ENCODE data around the gene TRPC4. TPM values are rescaled to one million over a fixed set of nuclear protein-coding genes. Genes with fewer than 3 reads are reported as not detected.

Gene TRPC4
- total RNA-seq, 2 experiments from 2014 or later = not detected

DNA sequence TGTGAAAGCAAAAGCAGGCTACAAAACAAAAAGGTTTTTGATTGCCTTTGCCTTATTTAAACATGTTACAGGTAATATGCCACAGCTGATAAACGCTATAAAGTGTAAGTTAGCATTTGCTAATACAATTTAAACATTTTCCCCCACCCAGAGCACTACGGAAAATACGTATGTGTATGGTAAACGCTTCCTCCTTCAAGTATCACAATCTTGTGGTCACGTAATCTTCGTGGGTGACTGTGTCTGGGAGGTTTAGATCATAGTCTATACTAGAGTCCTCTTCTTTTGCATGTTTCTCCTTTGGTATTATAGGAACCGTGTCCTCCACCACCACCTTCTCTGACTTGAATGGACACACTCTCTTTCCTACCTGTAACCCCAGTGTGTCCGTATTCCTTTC lies 232.9 kb downstream of the TRPC4 start:
- H3K36me3 Mint-ChIP-seq = no peaks in the 10 kb centered on the region
- no peak overlapping the region for H3K27ac Mint-ChIP-seq
- no peak overlapping the region for H3K4me3 Mint-ChIP-seq
- no peaks in the 10 kb centered on the region for H3K9me3 Mint-ChIP-seq
- H3K27me3 Mint-ChIP-seq = no peaks in the 10 kb centered on the region
- no peak for DNase-seq
- H3K4me1 Mint-ChIP-seq = no peaks in the 10 kb centered on the region

DNA sequence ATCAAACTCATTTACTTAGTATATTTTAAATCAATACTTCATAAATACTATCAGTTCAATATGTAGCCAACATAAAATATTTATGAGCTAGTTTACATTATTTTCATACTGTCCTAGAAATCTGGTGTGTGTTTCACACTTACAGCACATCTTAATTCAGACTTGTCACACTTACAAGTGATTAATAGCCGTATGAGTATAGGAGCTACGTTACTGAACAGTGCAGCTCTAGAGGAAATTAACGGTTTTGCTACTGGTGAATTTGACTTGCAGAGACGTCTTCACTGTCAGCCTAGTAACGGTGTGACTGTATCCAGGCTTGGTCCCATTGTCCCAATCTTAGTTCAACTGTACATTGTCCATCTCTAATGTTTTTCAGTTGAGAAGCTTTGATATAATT lies 237.3 kb downstream of the TRPC4 start:
- no peaks in the 10 kb centered on the region for H3K36me3 Mint-ChIP-seq
- DNase-seq = no peak
- H3K27me3 Mint-ChIP-seq = no peaks in the 10 kb centered on the region
- no peaks in the 10 kb centered on the region for H3K9me3 Mint-ChIP-seq
- H3K27ac Mint-ChIP-seq = no peak overlapping the region
- no peak overlapping the region for H3K4me3 Mint-ChIP-seq
- no peaks in the 10 kb centered on the region for H3K4me1 Mint-ChIP-seq

DNA sequence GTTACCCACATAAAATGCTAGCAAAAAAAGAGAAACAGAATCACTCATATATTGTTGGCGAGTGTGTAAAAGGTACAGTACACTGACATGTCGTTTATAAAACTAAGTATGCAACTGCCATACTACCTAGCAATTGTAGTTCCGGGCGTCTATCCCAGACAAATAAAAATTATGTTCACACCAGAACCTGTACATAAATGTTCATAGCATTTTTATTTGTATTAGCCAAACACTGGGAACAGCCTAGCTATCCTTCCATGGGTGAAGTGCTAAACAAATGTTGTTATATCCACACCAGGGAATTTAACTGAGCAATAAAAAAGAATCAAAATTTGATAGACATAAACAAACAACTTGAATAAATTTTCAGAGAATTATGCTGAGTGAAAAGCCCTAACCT lies 242.1 kb downstream of the TRPC4 start:
- no peaks in the 10 kb centered on the region for H3K36me3 Mint-ChIP-seq
- no peaks in the 10 kb centered on the region for H3K27me3 Mint-ChIP-seq
- no peak for DNase-seq
- H3K9me3 Mint-ChIP-seq = no peaks in the 10 kb centered on the region
- no peak overlapping the region for H3K4me3 Mint-ChIP-seq
- H3K27ac Mint-ChIP-seq = no peak overlapping the region
- H3K4me1 Mint-ChIP-seq = no peaks in the 10 kb centered on the region

DNA sequence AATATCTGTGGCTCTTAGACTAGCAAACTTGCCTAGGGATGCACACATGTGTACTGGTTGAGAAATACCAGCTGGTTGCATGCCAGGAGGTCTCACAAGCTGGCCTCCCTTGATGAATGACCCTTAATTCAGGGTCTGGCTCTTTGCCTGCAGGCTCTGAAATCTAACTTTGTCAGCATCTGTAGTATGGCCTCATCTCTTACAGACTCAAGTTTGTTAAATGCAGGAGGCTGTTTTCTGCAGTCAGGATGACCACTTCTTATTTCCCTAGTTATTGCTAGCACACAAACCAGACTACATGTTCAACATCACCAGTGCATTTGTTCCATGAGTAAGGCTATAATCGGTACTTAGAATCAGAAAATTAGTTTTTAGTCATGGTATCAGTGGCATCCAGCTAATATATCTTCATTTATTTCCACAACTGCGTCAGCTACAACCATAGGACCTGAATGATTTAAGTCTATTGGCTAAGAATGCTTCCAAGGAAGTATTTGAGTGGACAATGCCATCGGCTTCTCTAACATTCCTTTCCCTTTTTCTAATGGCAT lies 247.7 kb downstream of the TRPC4 start:
- Mint-ChIP-seq H3K4me3 (no peak overlapping the region), H3K4me1 (no peaks in the 10 kb centered on the region), H3K9me3 (peaks cover 1% of the 10 kb centered on the region), H3K27ac (no peak overlapping the region), H3K27me3 (no peaks in the 10 kb centered on the region), H3K36me3 (no peaks in the 10 kb centered on the region)
- no peak for DNase-seq

DNA sequence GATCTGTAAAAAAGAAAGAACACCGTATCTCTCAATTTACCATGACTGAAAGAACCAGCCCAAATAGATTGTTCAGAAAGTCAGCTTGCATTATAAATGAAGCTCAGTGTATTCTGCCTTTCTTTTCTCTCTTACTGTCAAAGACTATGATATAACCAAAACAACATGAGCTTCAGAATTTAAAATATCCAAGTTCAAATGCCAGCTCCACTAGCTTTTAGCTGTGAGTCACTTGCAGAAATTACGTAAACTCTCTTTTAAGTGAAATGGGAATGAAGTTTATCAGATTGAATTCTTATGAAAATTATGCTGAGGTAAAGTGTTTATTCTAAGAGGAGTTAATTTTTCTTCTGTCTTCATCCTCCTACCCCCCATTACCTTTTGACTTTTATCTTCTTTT lies 251.0 kb downstream of the TRPC4 start:
- Mint-ChIP-seq H3K36me3 (no peaks in the 10 kb centered on the region), H3K4me3 (no peak overlapping the region), H3K4me1 (no peaks in the 10 kb centered on the region), H3K27ac (no peak overlapping the region), H3K9me3 (peaks cover 1% of the 10 kb centered on the region), H3K27me3 (no peaks in the 10 kb centered on the region)
- no peak for DNase-seq

DNA sequence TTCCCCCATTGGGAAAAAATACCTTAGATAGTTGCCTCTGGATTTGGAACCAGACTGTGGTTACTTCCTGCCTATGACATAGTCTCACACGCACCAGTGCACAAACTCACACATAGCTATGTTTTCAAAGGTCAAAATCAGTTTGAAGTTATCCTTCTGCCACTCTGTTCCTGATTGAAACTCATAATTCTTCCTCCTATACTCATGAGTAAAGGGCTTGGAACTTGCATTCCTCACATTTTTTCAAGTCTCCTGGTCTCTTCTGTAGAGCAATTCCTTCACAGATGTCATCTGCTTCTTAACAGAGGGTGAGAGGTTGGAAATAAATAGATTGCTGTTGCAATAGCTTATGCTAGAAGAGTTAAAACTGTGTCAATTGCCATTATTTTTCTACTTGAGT lies 252.4 kb downstream of the TRPC4 start:
- no peak for DNase-seq
- H3K9me3 Mint-ChIP-seq = peaks cover 1% of the 10 kb centered on the region
- H3K27ac Mint-ChIP-seq = no peak overlapping the region
- H3K36me3 Mint-ChIP-seq = no peaks in the 10 kb centered on the region
- no peak overlapping the region for H3K4me3 Mint-ChIP-seq
- no peaks in the 10 kb centered on the region for H3K27me3 Mint-ChIP-seq
- no peaks in the 10 kb centered on the region for H3K4me1 Mint-ChIP-seq

DNA sequence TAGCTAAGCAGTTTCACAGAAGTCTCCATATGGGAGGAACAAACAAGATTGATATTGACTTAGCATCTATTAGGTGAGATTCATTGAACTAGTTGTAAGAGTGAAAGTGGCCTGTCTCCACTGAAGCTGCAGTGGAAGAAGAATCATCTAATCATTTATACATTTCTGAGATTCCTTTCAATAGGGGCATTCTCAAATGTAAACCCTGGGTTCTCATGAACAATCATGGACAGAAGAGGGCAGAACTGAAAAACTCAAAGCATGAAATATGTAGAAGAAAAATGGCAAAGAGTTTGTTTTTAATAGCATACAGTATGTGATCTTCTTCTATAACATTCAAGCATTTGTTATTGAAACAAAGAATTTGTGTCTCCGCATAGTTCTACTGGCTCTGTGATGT lies 253.4 kb downstream of the TRPC4 start:
- Mint-ChIP-seq H3K4me1 (no peaks in the 10 kb centered on the region), H3K27ac (no peak overlapping the region)

DNA sequence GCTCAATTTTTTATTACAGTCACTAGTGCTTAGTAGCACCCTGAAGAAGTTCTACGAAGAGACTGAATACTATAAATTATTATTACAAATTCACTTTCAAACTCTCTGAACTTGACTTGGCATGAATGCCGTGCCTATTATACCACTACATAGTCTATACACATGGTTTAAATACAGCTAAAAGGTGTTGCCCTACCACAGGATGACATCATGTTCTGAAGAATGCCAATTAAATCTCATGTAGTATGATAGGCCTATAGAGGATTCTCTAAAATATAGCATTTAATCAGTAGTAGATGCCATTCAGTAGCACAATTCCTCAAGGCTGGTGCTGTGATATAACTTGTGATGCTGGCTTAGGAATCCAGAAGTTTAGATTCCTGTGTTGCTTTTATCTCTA lies 254.3 kb downstream of the TRPC4 start:
- no peaks in the 10 kb centered on the region for H3K36me3 Mint-ChIP-seq
- no peak overlapping the region for H3K4me3 Mint-ChIP-seq
- H3K27me3 Mint-ChIP-seq = no peaks in the 10 kb centered on the region
- no peak for DNase-seq
- no peaks in the 10 kb centered on the region for H3K4me1 Mint-ChIP-seq
- peaks cover 1% of the 10 kb centered on the region for H3K9me3 Mint-ChIP-seq
- no peak overlapping the region for H3K27ac Mint-ChIP-seq

More for the DNA sequence above, 253.4 kb downstream of the TRPC4 start:
- no peaks in the 10 kb centered on the region for H3K36me3 Mint-ChIP-seq
- H3K27me3 Mint-ChIP-seq = no peaks in the 10 kb centered on the region
- H3K9me3 Mint-ChIP-seq = peaks cover 1% of the 10 kb centered on the region
- H3K4me3 Mint-ChIP-seq = no peak overlapping the region
- no peak for DNase-seq

DNA sequence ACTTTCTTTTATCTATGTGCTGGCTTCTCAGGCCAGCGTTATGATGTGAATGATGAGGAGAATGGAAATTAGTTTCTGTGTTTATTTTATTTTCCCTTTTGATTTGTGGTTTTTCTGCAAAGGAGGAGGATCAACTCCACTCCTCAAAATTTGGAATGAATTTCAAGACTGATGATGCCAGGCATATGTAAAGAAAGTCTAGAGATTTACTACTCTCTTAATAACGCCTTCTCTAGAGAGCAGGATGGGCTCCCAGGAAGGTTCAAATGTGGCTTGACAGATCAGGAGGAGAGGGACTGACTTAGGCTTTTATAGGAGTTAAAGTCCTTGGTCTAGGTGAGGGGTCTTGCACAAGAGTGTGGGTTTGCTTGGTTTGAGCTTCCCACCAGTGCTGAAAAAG lies 255.9 kb downstream of the TRPC4 start:
- Mint-ChIP-seq H3K4me1 (no peaks in the 10 kb centered on the region), H3K4me3 (no peak overlapping the region), H3K9me3 (no peaks in the 10 kb centered on the region), H3K27ac (no peak overlapping the region), H3K27me3 (no peaks in the 10 kb centered on the region), H3K36me3 (no peaks in the 10 kb centered on the region)
- DNase-seq = no peak

DNA sequence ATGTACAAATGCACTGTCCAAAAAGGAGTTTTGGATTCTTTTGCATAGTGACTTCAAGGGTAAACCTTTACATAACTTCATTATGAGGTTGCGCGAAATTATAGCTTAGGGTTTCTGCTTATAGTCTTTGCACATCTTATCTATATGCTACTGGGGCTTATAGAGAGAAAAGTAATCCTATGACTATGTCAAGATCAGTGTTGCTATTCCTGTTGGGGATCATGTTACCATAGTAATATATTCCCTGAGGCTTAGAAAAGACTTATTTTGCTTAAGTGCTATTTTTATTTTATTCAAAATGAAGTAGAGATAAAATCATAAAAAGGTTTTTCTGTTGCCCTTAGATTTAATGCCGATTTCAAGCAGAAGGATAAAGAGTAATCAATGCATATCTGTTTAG lies 256.3 kb downstream of the TRPC4 start:
- no peaks in the 10 kb centered on the region for H3K36me3 Mint-ChIP-seq
- no peak overlapping the region for H3K4me3 Mint-ChIP-seq
- H3K4me1 Mint-ChIP-seq = no peaks in the 10 kb centered on the region
- no peaks in the 10 kb centered on the region for H3K9me3 Mint-ChIP-seq
- no peaks in the 10 kb centered on the region for H3K27me3 Mint-ChIP-seq
- no peak overlapping the region for H3K27ac Mint-ChIP-seq
- DNase-seq = no peak

DNA sequence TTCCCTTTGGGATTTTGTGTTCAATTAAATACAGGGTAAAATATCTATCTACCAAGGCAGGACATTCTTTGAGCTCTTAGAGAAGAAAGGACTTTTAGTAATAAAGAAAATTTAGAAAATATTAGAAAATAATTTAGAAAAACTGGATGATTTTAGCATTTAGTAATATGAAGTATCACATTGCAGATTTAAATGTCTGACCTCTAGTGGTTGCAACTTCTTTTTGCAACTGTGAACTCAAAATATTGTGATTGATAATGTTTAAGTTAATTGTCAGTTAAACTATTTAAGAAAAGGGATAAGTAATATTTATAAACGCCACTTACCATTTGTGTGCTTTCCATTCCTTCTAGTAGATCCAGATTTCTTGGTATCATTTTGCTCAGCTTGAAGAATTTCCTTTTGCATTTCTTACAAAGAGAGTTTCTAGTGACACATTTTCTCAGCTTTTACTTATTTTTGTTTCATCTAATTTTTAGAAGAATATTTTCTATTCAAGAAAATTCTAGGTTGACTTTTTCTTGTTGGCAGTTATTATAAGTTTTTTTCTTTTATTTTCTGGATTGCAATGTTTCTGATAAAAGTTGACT lies 260.7 kb downstream of the TRPC4 start:
- Mint-ChIP-seq H3K27ac (no peak overlapping the region), H3K4me3 (no peak overlapping the region), H3K27me3 (no peaks in the 10 kb centered on the region), H3K36me3 (no peaks in the 10 kb centered on the region), H3K9me3 (no peaks in the 10 kb centered on the region), H3K4me1 (no peaks in the 10 kb centered on the region)
- DNase-seq = no peak

DNA sequence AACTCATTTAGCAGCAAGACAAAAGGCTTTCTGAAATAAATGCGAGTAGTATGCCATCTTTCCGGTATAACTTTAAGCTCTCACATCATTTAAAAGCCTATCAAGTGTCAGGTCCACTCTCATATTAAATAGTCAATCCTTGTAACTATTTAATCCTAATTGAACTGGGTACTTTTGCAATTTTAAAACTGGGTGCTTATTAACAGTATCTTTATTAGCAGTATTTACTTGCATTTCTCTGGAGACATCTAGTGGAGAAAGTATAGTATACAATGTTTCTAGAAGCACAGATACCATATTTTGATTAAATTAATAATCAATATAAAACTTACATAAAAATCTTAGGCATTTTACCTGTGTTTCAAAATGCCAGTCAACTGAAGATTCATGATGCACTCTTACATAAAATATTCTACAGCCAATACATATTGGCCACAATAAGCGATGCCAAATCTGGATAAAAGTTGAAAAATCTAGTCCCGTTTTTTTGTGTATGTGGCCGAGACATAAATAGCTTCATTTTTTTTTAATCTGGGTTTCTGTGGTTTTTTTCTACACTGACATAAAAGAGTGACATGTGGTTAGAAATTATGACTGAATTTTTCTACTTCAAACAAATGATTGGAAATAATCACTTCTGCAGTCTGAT lies 266.7 kb downstream of the TRPC4 start:
- no peaks in the 10 kb centered on the region for H3K9me3 Mint-ChIP-seq
- no peaks in the 10 kb centered on the region for H3K27me3 Mint-ChIP-seq
- H3K4me3 Mint-ChIP-seq = no peak overlapping the region
- H3K4me1 Mint-ChIP-seq = no peaks in the 10 kb centered on the region
- DNase-seq = no peak
- H3K27ac Mint-ChIP-seq = no peak overlapping the region
- no peaks in the 10 kb centered on the region for H3K36me3 Mint-ChIP-seq

DNA sequence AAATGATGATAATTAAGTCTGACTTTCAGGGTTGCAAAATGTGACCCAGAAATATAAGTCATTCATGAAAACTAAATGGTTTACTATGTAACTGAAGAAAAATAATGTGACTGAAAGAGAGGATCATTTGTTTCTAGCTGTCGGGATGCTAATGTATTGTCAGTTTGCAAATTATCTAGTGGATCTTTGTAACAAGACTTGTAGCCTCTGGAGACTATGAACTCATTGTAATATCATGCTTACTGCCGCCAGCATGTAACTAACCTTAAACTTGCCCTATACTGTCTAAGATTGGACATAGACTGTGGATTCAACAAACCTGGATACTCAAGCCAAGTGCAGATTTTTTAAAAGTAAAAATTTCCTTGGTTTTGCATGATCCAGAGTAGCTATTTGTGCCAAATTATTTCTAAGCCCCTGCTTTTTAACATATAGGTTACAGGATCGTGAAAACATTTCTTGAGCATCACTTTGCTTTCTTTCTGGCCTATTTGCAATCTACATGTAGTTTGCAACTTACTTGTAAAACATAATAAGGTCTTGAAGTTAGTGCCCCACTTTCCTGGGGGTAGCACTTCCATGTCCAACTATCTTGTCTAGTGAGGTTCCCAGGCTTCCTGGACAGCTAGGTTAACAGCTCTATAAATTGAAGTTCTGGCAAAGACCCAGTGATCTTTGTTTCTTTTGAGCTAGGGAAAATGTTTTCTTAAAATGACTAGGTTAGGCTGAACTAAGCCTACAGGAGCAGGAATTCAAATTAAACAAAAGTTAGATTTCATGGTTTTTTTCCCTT lies 267.7 kb downstream of the TRPC4 start:
- no peak for DNase-seq
- Mint-ChIP-seq H3K9me3 (no peaks in the 10 kb centered on the region), H3K36me3 (no peaks in the 10 kb centered on the region), H3K4me3 (no peak overlapping the region), H3K4me1 (no peaks in the 10 kb centered on the region), H3K27me3 (no peaks in the 10 kb centered on the region), H3K27ac (no peak overlapping the region)

DNA sequence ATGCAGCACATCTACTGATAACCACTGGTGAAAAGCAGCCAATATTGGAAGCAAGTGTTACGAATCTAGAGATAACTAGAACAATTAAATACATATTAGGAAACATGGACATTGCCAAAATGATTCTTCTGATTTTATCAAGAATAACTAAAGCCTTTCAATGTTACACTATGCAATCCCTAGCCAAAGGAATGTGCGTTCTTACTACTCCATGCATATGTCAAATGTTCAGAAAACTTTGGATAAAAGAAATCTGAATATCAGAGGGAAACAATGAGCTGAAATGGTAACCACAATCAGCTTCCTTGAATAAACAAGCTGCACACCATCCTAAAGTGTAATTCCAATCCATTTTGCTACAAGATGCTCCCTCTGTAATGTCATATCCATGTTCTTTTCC lies 270.1 kb downstream of the TRPC4 start:
- Mint-ChIP-seq H3K36me3 (no peaks in the 10 kb centered on the region), H3K4me3 (no peak overlapping the region), H3K4me1 (no peaks in the 10 kb centered on the region), H3K27ac (no peak overlapping the region), H3K9me3 (no peaks in the 10 kb centered on the region), H3K27me3 (no peaks in the 10 kb centered on the region)
- DNase-seq = no peak

DNA sequence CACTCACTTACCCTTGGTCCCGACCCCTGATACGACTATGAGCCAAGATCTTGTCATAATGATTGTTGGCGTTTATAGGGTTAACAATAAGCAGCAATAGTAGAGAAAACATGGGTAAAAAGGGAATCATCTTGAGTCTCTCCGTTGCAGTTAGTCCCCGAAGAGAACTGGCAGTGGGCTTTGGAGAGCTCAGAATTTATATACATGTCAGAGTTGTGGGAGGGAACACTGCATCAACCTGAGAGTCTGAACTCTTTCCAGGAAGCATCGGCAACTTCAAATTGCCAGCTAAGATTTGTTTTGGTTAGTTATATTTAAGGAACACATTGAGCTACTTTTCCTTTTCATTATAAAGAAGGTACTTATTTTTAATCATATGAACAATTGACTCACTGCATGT lies 271.0 kb downstream of the TRPC4 start, which contains the start of gene POSTN:
Gene POSTN (minus strand): TSS at position 172 of the 400 bp plus-strand sequence. CDS start 42 bp downstream, at position 130.
- Mint-ChIP-seq H3K27ac (no peak within 1 kb of the TSS), H3K9me3 (no peaks in the 10 kb centered on the region), H3K27me3 (no peaks in the 10 kb centered on the region), H3K4me1 (no peaks in the 10 kb centered on the region), H3K4me3 (no peak within 1 kb of the TSS), H3K36me3 (no peaks in the 10 kb centered on the region)
- DNase-seq = no peak

Data from activated naive CD8-positive, alpha-beta T cell treated with anti-CD3 and anti-CD28 coated beads for 36 hours (primary cell).